HG02938 (cell line): ENCODE results near the gene KLHL29.
A peak's percentile ranks its signal among the peaks of the same experiment; 100 is the strongest.

Source experiments
- ATAC-seq: cut with Tn5 transposase; IDR thresholded peaks from one replicate; pipeline ENCODE4 v1.9.1; 2021; ENCODE audit warnings: mild to moderate bottlenecking, moderate library complexity; ENCODE audit not compliant: unreplicated experiment

The KLHL29 gene

GRCh38 chr2:23366720-23367119, 18.3 kb upstream of the KLHL29 start:
- no peak for ATAC-seq

GRCh38 chr2:23367760-23368159, 17.2 kb upstream of the KLHL29 start:
- no peak for ATAC-seq

GRCh38 chr2:23373666-23374065, 11.3 kb upstream of the KLHL29 start:
- ATAC-seq: no peak

- peak; percentile 58 for ATAC-seq
These were observed 9.5 kb upstream of the KLHL29 start for GRCh38 chr2:23375448-23375847.

GRCh38 chr2:23376075-23376474, 8.9 kb upstream of the KLHL29 start:
- no peak for ATAC-seq

GRCh38 chr2:23376972-23377371, 8.0 kb upstream of the KLHL29 start:
- no peak for ATAC-seq

GRCh38 chr2:23377771-23378170, 7.2 kb upstream of the KLHL29 start:
- no peak for ATAC-seq

- ATAC-seq: no peak
These were observed 6.5 kb upstream of the KLHL29 start for GRCh38 chr2:23378496-23378895.

- peak; percentile 41 for ATAC-seq
These were observed 5.7 kb upstream of the KLHL29 start for GRCh38 chr2:23379220-23379695.

GRCh38 chr2:23380562-23381065, 4.4 kb upstream of the KLHL29 start:
- ATAC-seq: peak; percentile 41

- ATAC-seq: peak; percentile 26
These were observed 3.9 kb upstream of the KLHL29 start for GRCh38 chr2:23381084-23381483.

- ATAC-seq: no peak
These were observed 3.5 kb upstream of the KLHL29 start for GRCh38 chr2:23381485-23381884.

GRCh38 chr2:23383100-23383499, 1.9 kb upstream of the KLHL29 start:
- ATAC-seq: no peak

GRCh38 chr2:23385351-23385747, 370 bp downstream of the KLHL29 start:
- peak; percentile 14 for ATAC-seq

GRCh38 chr2:23385748-23386338, 864 bp downstream of the KLHL29 start:
- ATAC-seq: peak; percentile 24

GRCh38 chr2:23386339-23387220, 1.6 kb downstream of the KLHL29 start:
- no peak for ATAC-seq

- no peak for ATAC-seq
These were observed 2.2 kb downstream of the KLHL29 start for GRCh38 chr2:23387221-23387550.

- no peak for ATAC-seq
These were observed 2.9 kb downstream of the KLHL29 start for GRCh38 chr2:23387845-23388244.

- no peak for ATAC-seq
These were observed 3.3 kb downstream of the KLHL29 start for GRCh38 chr2:23388294-23388693.

GRCh38 chr2:23388756-23389514, 4.0 kb downstream of the KLHL29 start:
- ATAC-seq: no peak

- ATAC-seq: no peak
These were observed 5.2 kb downstream of the KLHL29 start for GRCh38 chr2:23390152-23390551.
